B cell (primary cell): ENCODE measurements around the gene TRIP13.

ENCODE experiments used
- CTCF ChIP-seq: fragments of 200-600 bp; IDR thresholded peaks from one replicate; pipeline ENCODE4 v1.8.0; 2022; ENCODE audit warnings: antibody characterized with exemption, mild to moderate bottlenecking
- EZH2 ChIP-seq: IDR thresholded peaks from 2 replicates; pipeline ENCODE4 v1.6.1; 2012; ENCODE audit warnings: borderline replicate concordance, low read depth, mild to moderate bottlenecking, moderate library complexity, low read length; ENCODE audit not compliant: insufficient read depth, poor library complexity, severe bottlenecking

- TF ChIP-seq CTCF (no peak), EZH2 (no peak)
Measured at GRCh38 chr5:861442-862366, 31.0 kb upstream of the TRIP13 start.
